Measurements from ENCODE around the gene LRBA.

The LRBA gene

DNA sequence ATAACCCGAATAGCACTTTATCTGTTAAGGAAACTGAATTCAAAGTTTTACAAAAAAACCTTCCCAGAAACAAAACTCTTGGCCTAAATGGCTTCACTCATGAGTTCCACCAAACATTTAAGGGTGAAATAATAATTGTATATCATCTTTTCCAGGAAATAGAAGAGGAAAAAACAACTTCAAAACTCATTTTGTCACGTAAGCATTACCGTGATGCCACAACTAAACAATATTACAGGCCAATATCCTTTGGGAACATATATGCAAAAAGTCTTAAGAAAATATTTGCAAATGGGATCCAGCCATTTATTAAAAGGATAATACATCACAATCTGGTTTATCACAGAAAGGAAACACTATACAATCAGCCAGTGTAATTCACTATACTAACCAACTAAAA is 563.2 kb downstream of the LRBA start:
- Histone ChIP-seq H3K27ac (no peak overlapping the region), H3K4me3 (no peak overlapping the region)
- TF ChIP-seq, protein P1, sequence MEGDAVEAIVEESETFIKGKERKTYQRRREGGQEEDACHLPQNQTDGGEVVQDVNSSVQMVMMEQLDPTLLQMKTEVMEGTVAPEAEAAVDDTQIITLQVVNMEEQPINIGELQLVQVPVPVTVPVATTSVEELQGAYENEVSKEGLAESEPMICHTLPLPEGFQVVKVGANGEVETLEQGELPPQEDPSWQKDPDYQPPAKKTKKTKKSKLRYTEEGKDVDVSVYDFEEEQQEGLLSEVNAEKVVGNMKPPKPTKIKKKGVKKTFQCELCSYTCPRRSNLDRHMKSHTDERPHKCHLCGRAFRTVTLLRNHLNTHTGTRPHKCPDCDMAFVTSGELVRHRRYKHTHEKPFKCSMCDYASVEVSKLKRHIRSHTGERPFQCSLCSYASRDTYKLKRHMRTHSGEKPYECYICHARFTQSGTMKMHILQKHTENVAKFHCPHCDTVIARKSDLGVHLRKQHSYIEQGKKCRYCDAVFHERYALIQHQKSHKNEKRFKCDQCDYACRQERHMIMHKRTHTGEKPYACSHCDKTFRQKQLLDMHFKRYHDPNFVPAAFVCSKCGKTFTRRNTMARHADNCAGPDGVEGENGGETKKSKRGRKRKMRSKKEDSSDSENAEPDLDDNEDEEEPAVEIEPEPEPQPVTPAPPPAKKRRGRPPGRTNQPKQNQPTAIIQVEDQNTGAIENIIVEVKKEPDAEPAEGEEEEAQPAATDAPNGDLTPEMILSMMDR (IDR thresholded peaks at IDR 0.05) = no peak
- DNase-seq (ENCODE audit: low spot score) = no peak

DNA sequence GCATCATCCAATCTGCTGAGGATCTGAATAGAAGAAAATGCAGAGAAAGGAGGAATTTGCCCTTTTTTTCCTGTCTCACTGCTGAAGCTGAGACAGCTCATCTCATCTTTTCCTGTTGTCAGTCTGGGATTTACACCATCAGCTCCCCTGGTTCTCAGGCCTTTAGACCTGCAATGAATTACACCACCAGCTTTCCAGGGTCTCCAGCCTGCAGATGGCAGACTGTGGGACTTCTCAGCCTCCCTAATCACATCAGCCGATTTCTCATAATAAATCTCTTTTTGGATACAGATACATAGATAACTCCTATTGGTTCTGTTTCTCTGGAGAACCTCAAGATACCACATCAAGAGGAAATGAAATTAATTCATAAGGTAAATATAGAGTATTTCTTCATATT is 567.7 kb downstream of the LRBA start:
- TF ChIP-seq, protein P1 (IDR thresholded peaks at IDR 0.05) = no peak
- Histone ChIP-seq H3K4me3 (no peak overlapping the region), H3K27ac (no peak overlapping the region)
- DNase-seq (ENCODE audit: low spot score) = no peak

DNA sequence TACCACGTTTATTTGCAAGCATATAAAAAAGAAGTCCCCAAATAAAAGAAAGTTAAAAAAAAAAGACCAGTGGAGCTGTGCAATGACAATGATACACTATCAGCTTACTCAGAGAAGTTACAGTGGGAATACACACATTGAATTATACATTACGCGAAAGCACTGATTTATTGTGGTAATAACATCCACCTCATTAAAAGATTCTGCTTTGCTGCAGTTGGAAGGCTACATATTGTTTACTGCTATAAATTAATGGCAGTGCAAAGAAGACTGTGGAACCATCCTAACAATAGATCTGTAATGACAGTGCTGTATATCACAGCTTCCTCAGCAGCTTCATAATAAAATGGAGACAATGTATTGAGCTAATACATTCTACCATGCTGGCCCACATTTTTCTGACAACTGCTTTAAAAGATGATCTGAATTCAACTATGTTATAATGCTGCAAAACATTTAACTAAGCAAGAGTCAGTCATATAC is 575.6 kb downstream of the LRBA start:
- TF ChIP-seq, protein P1 (IDR thresholded peaks at IDR 0.05) = no peak
- DNase-seq (ENCODE audit: low spot score) = no peak
- Histone ChIP-seq H3K27ac (no peak overlapping the region), H3K4me3 (no peak overlapping the region)

- no peak overlapping the region for H3K27ac ChIP-seq
- TF ChIP-seq, protein P1 (IDR thresholded peaks at IDR 0.05) = no peak
- no peak for DNase-seq (ENCODE audit: low spot score)
These were observed 578.3 kb downstream of the LRBA start for GRCh38 chr4:150436598-150437370.

DNA sequence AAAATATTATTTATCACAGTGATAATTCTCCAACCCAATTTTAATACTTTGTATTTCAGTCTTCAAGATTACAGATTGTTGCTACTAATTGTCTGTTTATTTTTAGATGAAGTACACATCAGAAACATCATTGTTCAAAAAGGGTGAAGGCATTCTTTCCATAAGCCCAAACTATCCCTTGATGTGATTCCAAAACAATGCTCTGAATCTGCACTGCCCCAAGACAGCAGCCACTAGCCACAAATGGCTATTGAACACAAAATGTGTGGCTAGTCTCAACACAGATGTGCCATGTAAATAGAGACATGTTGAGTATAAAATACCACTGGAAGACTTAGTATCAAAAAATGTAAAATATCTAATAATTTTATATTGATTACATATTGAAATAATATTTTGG is 583.9 kb downstream of the LRBA start:
- DNase-seq (ENCODE audit: low spot score) = no peak
- TF ChIP-seq, protein P1 (IDR thresholded peaks at IDR 0.05) = no peak
- Histone ChIP-seq H3K4me3 (no peak overlapping the region), H3K27ac (no peak overlapping the region)

More at GRCh38 chr4:150436598-150437370, 578.3 kb downstream of the LRBA start:
- no peak overlapping the region for H3K4me3 ChIP-seq

DNA sequence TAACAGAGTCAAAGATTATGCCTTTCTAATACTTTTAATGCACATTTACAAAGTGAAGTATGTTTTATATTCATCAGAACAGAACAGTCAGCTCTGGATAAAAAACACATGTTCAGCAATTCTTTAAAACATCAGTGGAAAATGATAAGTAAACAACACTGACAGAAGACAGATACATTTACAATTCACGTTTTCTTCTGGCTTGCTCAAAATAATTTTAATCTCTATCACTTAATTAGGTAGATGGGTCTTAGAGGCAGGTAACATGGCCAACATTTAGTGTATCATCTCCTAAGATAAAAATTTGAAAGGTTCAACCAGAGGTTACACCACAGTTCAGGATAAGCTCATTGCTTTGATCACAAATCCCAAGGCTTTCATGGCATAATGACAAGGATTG is 589.9 kb downstream of the LRBA start:
- no peak overlapping the region for H3K27ac ChIP-seq
- no peak overlapping the region for H3K4me3 ChIP-seq
- TF ChIP-seq, protein P1 (IDR thresholded peaks at IDR 0.05) = no peak
- DNase-seq (ENCODE audit: low spot score) = no peak

GRCh38 chr4:150423503-150423902 is 591.6 kb downstream of the LRBA start:
- Histone ChIP-seq H3K27ac (no peak overlapping the region), H3K4me3 (no peak overlapping the region)
- TF ChIP-seq, protein P1 (IDR thresholded peaks at IDR 0.05) = no peak
- DNase-seq (ENCODE audit: low spot score) = no peak
